WTC11 (cell line): ENCODE results near the gene ECT2.

Experiments used
- ATF3 ChIP-seq: sonication (generic); formaldehyde crosslinking; conservative IDR thresholded peaks from 2 replicates; pipeline ENCODE4 v1.8.1; 2022; ENCODE audit warnings: mild to moderate bottlenecking, missing genetic modification reagents
- CTCF ChIP-seq: fragments of 200-600 bp; IDR thresholded peaks from 2 replicates; pipeline ENCODE4 v1.8.0; 2022; ENCODE audit warnings: antibody characterized with exemption
- ELF4 ChIP-seq: sonication (generic); formaldehyde crosslinking; IDR thresholded peaks from 2 replicates; pipeline ENCODE4 v1.8.1; 2022; ENCODE audit warnings: low read depth, mild to moderate bottlenecking, moderate library complexity, missing genetic modification reagents
- MAX ChIP-seq: sonication (generic); formaldehyde crosslinking; IDR thresholded peaks from 2 replicates; pipeline ENCODE4 v1.8.0; 2022; ENCODE audit warnings: mild to moderate bottlenecking, missing genetic modification reagents
- SMAD4 ChIP-seq: sonication (generic); formaldehyde crosslinking; IDR thresholded peaks from 2 replicates; pipeline ENCODE4 v1.8.0; 2022; ENCODE audit warnings: mild to moderate bottlenecking, missing genetic modification reagents
- TEAD4 ChIP-seq: sonication (generic); formaldehyde crosslinking; IDR thresholded peaks from 2 replicates; pipeline ENCODE4 v1.8.0; 2022; ENCODE audit warnings: mild to moderate bottlenecking, missing genetic modification reagents
- USF2 ChIP-seq: sonication (generic); formaldehyde crosslinking; IDR thresholded peaks from 2 replicates; pipeline ENCODE4 v1.8.1; 2023; ENCODE audit warnings: mild to moderate bottlenecking, missing genetic modification reagents, moderate library complexity
- ZNF281 ChIP-seq: sonication (generic); formaldehyde crosslinking; IDR thresholded peaks from 2 replicates; pipeline ENCODE4 v1.8.0; 2023; ENCODE audit warnings: mild to moderate bottlenecking, missing genetic modification reagents
- ZNF317 ChIP-seq: sonication (generic); formaldehyde crosslinking; IDR thresholded peaks from 2 replicates; pipeline ENCODE4 v1.8.1; 2023; ENCODE audit warnings: low read depth, mild to moderate bottlenecking, moderate library complexity, missing genetic modification reagents, borderline replicate concordance
- ZNF512 ChIP-seq: sonication (generic); formaldehyde crosslinking; IDR thresholded peaks from 2 replicates; pipeline ENCODE4 v1.8.1; 2022; ENCODE audit warnings: missing genetic modification reagents, borderline replicate concordance

GRCh38 chr3:172855037-172855436, 104.5 kb downstream of the ECT2 start:
- TF ChIP-seq CTCF (no peak), USF2 (CRISPR knock-in tag) (no peak), ATF3 (CRISPR knock-in tag) (no peak), SMAD4 (CRISPR knock-in tag) (no peak), MAX (CRISPR knock-in tag) (no peak), TEAD4 (CRISPR knock-in tag) (no peak), ELF4 (CRISPR knock-in tag) (no peak), ZNF317 (CRISPR knock-in tag) (no peak), ZNF512 (CRISPR knock-in tag) (no peak), ZNF281 (CRISPR knock-in tag) (no peak)
